Measurements from ENCODE around the gene P2RX6. TPM values are rescaled to one million over a fixed set of nuclear protein-coding genes. Genes with fewer than 3 reads are reported as not detected.

The P2RX6 gene
- total and polyA plus RNA-seq, 9 of the 15 experiments (the other 6 are each of a cell fraction or from before 2014, with no cell fraction given), result 0.01 to 3.9 (median 1.5) TPM; not detected in 1

- TF ChIP-seq, protein P1, sequence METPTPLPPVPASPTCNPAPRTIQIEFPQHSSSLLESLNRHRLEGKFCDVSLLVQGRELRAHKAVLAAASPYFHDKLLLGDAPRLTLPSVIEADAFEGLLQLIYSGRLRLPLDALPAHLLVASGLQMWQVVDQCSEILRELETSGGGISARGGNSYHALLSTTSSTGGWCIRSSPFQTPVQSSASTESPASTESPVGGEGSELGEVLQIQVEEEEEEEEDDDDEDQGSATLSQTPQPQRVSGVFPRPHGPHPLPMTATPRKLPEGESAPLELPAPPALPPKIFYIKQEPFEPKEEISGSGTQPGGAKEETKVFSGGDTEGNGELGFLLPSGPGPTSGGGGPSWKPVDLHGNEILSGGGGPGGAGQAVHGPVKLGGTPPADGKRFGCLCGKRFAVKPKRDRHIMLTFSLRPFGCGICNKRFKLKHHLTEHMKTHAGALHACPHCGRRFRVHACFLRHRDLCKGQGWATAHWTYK (CRISPR knock-in tag; IDR thresholded peaks at IDR 0.05), result peak; percentile 95
- no peak for TF ChIP-seq NCOR1 (IDR thresholded peaks at IDR 0.05)
- TF ChIP-seq, protein P2, sequence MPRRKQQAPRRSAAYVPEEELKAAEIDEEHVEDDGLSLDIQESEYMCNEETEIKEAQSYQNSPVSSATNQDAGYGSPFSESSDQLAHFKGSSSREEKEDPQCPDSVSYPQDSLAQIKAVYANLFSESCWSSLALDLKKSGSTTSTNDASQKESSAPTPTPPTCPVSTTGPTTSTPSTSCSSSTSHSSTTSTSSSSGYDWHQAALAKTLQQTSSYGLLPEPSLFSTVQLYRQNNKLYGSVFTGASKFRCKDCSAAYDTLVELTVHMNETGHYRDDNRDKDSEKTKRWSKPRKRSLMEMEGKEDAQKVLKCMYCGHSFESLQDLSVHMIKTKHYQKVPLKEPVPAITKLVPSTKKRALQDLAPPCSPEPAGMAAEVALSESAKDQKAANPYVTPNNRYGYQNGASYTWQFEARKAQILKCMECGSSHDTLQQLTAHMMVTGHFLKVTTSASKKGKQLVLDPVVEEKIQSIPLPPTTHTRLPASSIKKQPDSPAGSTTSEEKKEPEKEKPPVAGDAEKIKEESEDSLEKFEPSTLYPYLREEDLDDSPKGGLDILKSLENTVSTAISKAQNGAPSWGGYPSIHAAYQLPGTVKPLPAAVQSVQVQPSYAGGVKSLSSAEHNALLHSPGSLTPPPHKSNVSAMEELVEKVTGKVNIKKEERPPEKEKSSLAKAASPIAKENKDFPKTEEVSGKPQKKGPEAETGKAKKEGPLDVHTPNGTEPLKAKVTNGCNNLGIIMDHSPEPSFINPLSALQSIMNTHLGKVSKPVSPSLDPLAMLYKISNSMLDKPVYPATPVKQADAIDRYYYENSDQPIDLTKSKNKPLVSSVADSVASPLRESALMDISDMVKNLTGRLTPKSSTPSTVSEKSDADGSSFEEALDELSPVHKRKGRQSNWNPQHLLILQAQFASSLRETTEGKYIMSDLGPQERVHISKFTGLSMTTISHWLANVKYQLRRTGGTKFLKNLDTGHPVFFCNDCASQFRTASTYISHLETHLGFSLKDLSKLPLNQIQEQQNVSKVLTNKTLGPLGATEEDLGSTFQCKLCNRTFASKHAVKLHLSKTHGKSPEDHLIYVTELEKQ (CRISPR knock-in tag; IDR thresholded peaks at IDR 0.05), result peak; percentile 16
- TF ChIP-seq, protein P3, sequence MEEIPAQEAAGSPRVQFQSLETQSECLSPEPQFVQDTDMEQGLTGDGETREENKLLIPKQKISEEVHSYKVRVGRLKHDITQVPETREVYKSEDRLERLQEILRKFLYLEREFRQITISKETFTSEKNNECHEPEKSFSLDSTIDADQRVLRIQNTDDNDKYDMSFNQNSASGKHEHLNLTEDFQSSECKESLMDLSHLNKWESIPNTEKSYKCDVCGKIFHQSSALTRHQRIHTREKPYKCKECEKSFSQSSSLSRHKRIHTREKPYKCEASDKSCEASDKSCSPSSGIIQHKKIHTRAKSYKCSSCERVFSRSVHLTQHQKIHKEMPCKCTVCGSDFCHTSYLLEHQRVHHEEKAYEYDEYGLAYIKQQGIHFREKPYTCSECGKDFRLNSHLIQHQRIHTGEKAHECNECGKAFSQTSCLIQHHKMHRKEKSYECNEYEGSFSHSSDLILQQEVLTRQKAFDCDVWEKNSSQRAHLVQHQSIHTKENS (CRISPR knock-in tag; IDR thresholded peaks at IDR 0.05), result no peak
- TF ChIP-seq RFX7 (CRISPR knock-in tag; IDR thresholded peaks at IDR 0.05), result peak; percentile 8; the same call in 1 of the 2 replicates
- TF ChIP-seq NRF1 (conservative IDR thresholded peaks at IDR 0.05 in 1 of 2, IDR thresholded peaks at IDR 0.05 in 1 of 2), result no peak
- TF ChIP-seq ZNF518B (CRISPR knock-in tag; IDR thresholded peaks at IDR 0.05), result no peak
- TF ChIP-seq CREB5 (CRISPR knock-in tag; IDR thresholded peaks at IDR 0.05), result no peak
- TF ChIP-seq RHOXF2B (CRISPR knock-in tag; conservative IDR thresholded peaks at IDR 0.05), result peak; percentile 73
- peak; percentile 75 for TF ChIP-seq JUND (IDR thresholded peaks at IDR 0.05; ENCODE audit: borderline replicate concordance, low read depth, low read length)
- TF ChIP-seq JUND (tag; IDR thresholded peaks at IDR 0.05; ENCODE audit: borderline replicate concordance, low read depth, low read length), result no peak
- peak; percentile 83 for TF ChIP-seq ZNF23 (CRISPR knock-in tag; IDR thresholded peaks at IDR 0.05)
Observed at GRCh38 chr22:21001601-21002325, 13.2 kb upstream of the P2RX6 start, which contains the start of gene THAP7 (continued).

Data from K562 (cell line).